ENCODE measurements around the gene CACNA2D2. TPM values are rescaled to one million over a fixed set of nuclear protein-coding genes. Genes with fewer than 3 reads are reported as not detected.
A peak's percentile ranks its signal among the peaks of the same experiment; 100 is the strongest.

CACNA2D2 gene
- total and polyA plus RNA-seq, 2 of the 8 experiments (the other 6 are each of a cell fraction or from before 2014, with no cell fraction given), result 14.1 to 25.0 TPM

DNA sequence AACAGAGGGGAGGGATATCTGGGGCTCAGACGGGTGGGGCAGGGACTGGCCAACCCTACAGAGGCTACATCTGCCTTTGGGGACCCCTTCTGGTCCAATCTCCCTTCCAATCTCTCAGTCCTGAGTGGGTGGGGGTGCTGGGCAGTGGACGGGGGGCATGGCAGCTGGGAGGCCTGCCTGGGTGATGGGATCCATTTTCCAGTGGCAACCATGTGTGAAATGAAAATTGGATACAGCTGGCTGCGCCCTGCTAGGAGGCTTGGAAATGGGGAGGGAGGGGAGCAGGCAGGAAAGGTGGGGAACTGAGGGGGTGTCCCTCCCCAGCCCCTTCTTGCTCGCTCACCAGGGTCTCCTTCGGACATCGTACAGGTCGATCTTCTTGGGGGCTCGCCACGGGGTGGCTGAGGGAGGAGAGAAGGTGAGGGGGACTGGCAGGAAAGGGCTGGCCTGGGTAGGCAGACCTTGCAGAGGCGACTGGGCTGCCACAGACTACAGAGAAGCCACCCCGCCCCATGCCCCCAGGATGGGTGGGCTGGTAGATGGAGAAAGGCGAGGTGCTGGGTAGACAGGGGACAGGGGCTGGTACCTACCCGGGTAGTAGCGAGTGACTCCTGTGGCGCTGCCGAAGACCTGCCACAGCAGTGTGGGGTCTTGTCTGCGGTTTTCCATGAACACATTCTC is 122.9 kb downstream of the CACNA2D2 start:
- Histone ChIP-seq H3K23ac (ENCODE audit: insufficient read length) (no peak overlapping the region), H2BK5ac (ENCODE audit: low read depth, low read length) (no peak overlapping the region), H3K9me3 (ENCODE audit: insufficient read depth in 2 of 2, low read depth in 1 of 2, low read length in 1 of 2) (no peaks in the 10 kb centered on the region), H2BK12ac (ENCODE audit: low read depth, low read length) (no peak overlapping the region), H3K14ac (ENCODE audit: insufficient read length) (no peak overlapping the region), H2BK15ac (ENCODE audit: low read length) (no peak overlapping the region), H2AFZ (ENCODE audit: low read length) (no peak overlapping the region), H3K4me2 (ENCODE audit: insufficient read depth in 1 of 2, low read depth in 2 of 2, low read length in 2 of 2) (no peak overlapping the region), H4K20me1 (replicated peaks in 1 of 2; ENCODE audit: control insufficient read depth in 1 of 2, insufficient read depth in 2 of 2, low read length in 2 of 2) (peaks cover 4% of the 10 kb centered on the region in 2 experiments), H2AK5ac (ENCODE audit: low read depth, low read length) (no peak overlapping the region), H3K56ac (replicated peaks; ENCODE audit: insufficient read length, low read depth, low read length) (no peak overlapping the region), H3K27me3 (replicated peaks in 1 of 4; ENCODE audit: control insufficient read depth in 3 of 4, extremely low read depth in 1 of 4, insufficient read depth in 3 of 4, low read length in 3 of 4) (peaks cover 0 to 3% (median 0%) of the 10 kb centered on the region in 4 experiments; a peak in 2 of 7 replicates), H3K4me1 (replicated peaks in 1 of 4; ENCODE audit: control insufficient read depth in 3 of 4, insufficient read depth in 4 of 4, low read length in 3 of 4) (peaks cover 0 to 5% (median 2%) of the 10 kb centered on the region in 4 experiments; a peak in 2 of 7 replicates), H3K79me2 (ENCODE audit: control insufficient read depth in 1 of 2, insufficient read depth in 2 of 2, low read length in 2 of 2) (no peaks in the 10 kb centered on the region), H2BK120ac (replicated peaks; ENCODE audit: low read depth, low read length) (no peak overlapping the region), H3K27ac (ENCODE audit: low read depth, low read length) (no peak overlapping the region), H2BK20ac (ENCODE audit: low read length) (no peak overlapping the region), H3K36me3 (ENCODE audit: control insufficient read depth in 2 of 4, insufficient read depth in 4 of 4, low read length in 3 of 4) (no peaks in the 10 kb centered on the region), H4K91ac (replicated peaks; ENCODE audit: insufficient read length, low read length) (no peak overlapping the region), H3K18ac (ENCODE audit: extremely low read depth, low read length) (no peak overlapping the region), H4K5ac (ENCODE audit: insufficient read length, low read depth, low read length) (no peak overlapping the region), H3K79me1 (ENCODE audit: low read depth, low read length) (no peaks in the 10 kb centered on the region), H4K8ac (ENCODE audit: extremely low read depth, insufficient read depth, low read length) (peak overlapping the region; percentile 4; the same call in 1 of the 2 replicates), H3K23me2 (ENCODE audit: low read depth, low read length) (no peaks in the 10 kb centered on the region), H3K4me3 (ENCODE audit: extremely low read depth in 1 of 4, insufficient read depth in 2 of 4, low read depth in 3 of 4, low read length in 4 of 4) (no peak overlapping the region), H3K4ac (replicated peaks; ENCODE audit: insufficient read length, low read depth, low read length) (no peak overlapping the region), H3K9ac (replicated peaks in 1 of 4; ENCODE audit: extremely low read depth in 1 of 4, low read depth in 3 of 4, low read length in 3 of 4) (no peak overlapping the region)
- CTCF ChIA-PET (ENCODE audit: partially characterized antibody), result interaction anchor here (0.6 to 2.5 kb wide), 12 partner anchors 10 to 170 kb away, joined by 3 to 13 read pairs (median 4); partner anchors contain the start of genes HYAL3 and NAA80
- DNase-seq (ENCODE audit: low read depth in 1 of 2, low spot score in 2 of 2) (no peak), FAIRE-seq (no peak)
- POLR2A ChIA-PET (ENCODE audit: partially characterized antibody), result interaction anchor here (0.7 to 2.1 kb wide), 3 partner anchors 10 to 136 kb away, joined by 3 to 7 read pairs (median 4); no protein-coding TSS in a partner anchor
- WGBS, 2 experiments (ENCODE audit: extremely low coverage in 1 of 2, insufficient coverage in 1 of 2, insufficient read length in 1 of 2, insufficient replicate concordance in 2 of 2, low coverage in 1 of 2, low lambda C conversion rate in 2 of 2, missing lambda C conversion rate in 1 of 2), result 87% methylated on average over 14 of the region's 17 CpGs; no CpG with 5 or more reads in 1 of the 2 experiments
- TF ChIP-seq RFX5 (IDR thresholded peaks at IDR 0.05; ENCODE audit: borderline replicate concordance, low read depth, low read length) (no peak), TAF1 (IDR thresholded peaks at IDR 0.05; ENCODE audit: low read depth, low read length) (no peak), POLR2A (IDR thresholded peaks at IDR 0.05; ENCODE audit: control extremely low read depth in 1 of 2, low read depth in 2 of 2, low read length in 2 of 2) (no peak), SP4 (IDR thresholded peaks at IDR 0.05; ENCODE audit: low read length) (no peak), RAD21 (IDR thresholded peaks at IDR 0.05 in 1 of 2, conservative IDR thresholded peaks at IDR 0.05 in 1 of 2; ENCODE audit: low read depth in 2 of 2, low read length in 2 of 2) (no peak), KDM4A (IDR thresholded peaks at IDR 0.05; ENCODE audit: low read depth, low read length, severe bottlenecking) (no peak), EP300 (IDR thresholded peaks at IDR 0.05; ENCODE audit: borderline replicate concordance in 1 of 2, low read depth in 2 of 2, low read length in 2 of 2) (no peak), BACH1 (IDR thresholded peaks at IDR 0.05; ENCODE audit: low read length) (no peak), BCL11A (IDR thresholded peaks at IDR 0.05; ENCODE audit: low read depth in 2 of 2, low read length in 2 of 2) (no peak), CTCF (IDR thresholded peaks at IDR 0.05; ENCODE audit: control extremely low read depth in 1 of 3, insufficient read depth in 1 of 3, low read depth in 1 of 3, low read length in 3 of 3) (no peak)

All from H1 (cell line).